MCF 10A (cell line): ENCODE data around the gene RPL15. TPM values are rescaled to one million over a fixed set of nuclear protein-coding genes. Genes with fewer than 3 reads are reported as not detected.

Source experiments
- BruUV-seq: library from RNA; stranded (reverse); fragments of 400-500 nt; replicated peaks from 2 replicates; lab custom pipeline; 2021; lab: Mats Ljungman, UMichigan
- CTCF ChIA-PET: fragments of 300-600 bp; sonication (Branson Sonifier 250); formaldehyde crosslinking; extraction: SDS; loops from one replicate; lab custom pipeline; 2021; ENCODE audit warnings: antibody characterized with exemption, inconsistent platforms; lab: Yijun Ruan, JAX
- POLR2A ChIA-PET: fragments of 300-600, 350-650 bp; sonication (Branson Sonifier 250); formaldehyde crosslinking; extraction: SDS; loops from one replicate; lab custom pipeline; 2020; ENCODE audit warnings: antibody characterized with exemption, inconsistent platforms; lab: Yijun Ruan, JAX
- DNase-seq: peaks from one replicate; pipeline ENCODE4 v3.0.0-alpha.2; 2018; ENCODE audit not compliant: unreplicated experiment
- H3K27ac Mint-ChIP-seq: one replicate; pipeline ENCODE4 v1.8.0; 2022; ENCODE audit warnings: mild to moderate bottlenecking, low read depth, mixed read lengths; ENCODE audit not compliant: unreplicated experiment
- H3K27me3 Mint-ChIP-seq: one replicate; pipeline ENCODE4 v1.8.0; 2022; ENCODE audit warnings: mixed read lengths; ENCODE audit not compliant: insufficient read depth, unreplicated experiment
- H3K36me3 Mint-ChIP-seq: one replicate; pipeline ENCODE4 v1.8.0; 2022; ENCODE audit warnings: mild to moderate bottlenecking, moderate library complexity, mixed read lengths; ENCODE audit not compliant: insufficient read depth, unreplicated experiment
- H3K4me1 Mint-ChIP-seq: one replicate; pipeline ENCODE4 v1.8.0; 2022; ENCODE audit warnings: mixed read lengths; ENCODE audit not compliant: insufficient read depth, unreplicated experiment
- H3K4me3 Mint-ChIP-seq: one replicate; pipeline ENCODE4 v1.8.0; 2022; ENCODE audit warnings: mild to moderate bottlenecking, moderate library complexity, mixed read lengths; ENCODE audit not compliant: unreplicated experiment
- H3K9me3 Mint-ChIP-seq: one replicate; pipeline ENCODE4 v1.8.0; 2022; ENCODE audit warnings: mixed read lengths; ENCODE audit not compliant: unreplicated experiment
- CTCF ChIP-seq: fragments of 200-600 bp; IDR thresholded peaks from one replicate; pipeline ENCODE4 v1.8.0; 2022; ENCODE audit warnings: antibody characterized with exemption, mild to moderate bottlenecking; ENCODE audit not compliant: unreplicated experiment
- intact Hi-C: fragments of 100-400 bp; cut with micrococcal nuclease; formaldehyde crosslinking; loops from 2 replicates; pipeline ENCODE4 v1.14.1; 2022
- total RNA-seq: library from RNA; stranded (reverse); gene quantifications from 2 replicates; pipeline ENCODE4 v1.2.3, GENCODE V29; 2022

Gene RPL15
- total RNA-seq, 1 experiment from 2014 or later, result 2,310 TPM

- POLR2A ChIA-PET, result interaction anchor here (1.3 to 13.1 kb wide), 4 partner anchors 9 to 21 kb away, joined by 3 to 234 read pairs (median 35); partner anchors contain the start of genes NKIRAS1, NR1D2 and RPL15
These were observed 9.3 kb downstream of the RPL15 start for GRCh38 chr3:23926246-23926645.

GRCh38 chr3:23926736-23927135 lies 9.8 kb downstream of the RPL15 start:
- no TSS peak for BruUV-seq
- intact Hi-C loops, result no loop called here
- no peak for DNase-seq
- CTCF ChIA-PET, result interaction anchor here (0.5 to 1.4 kb wide), 2 partner anchors 8 to 13 kb away, joined by 3 read pairs; no protein-coding TSS in a partner anchor
- Mint-ChIP-seq H3K4me1 (no peaks in the 10 kb centered on the region), H3K27me3 (no peaks in the 10 kb centered on the region), H3K4me3 (no peak overlapping the region), H3K36me3 (peaks cover 7% of the 10 kb centered on the region), H3K9me3 (no peaks in the 10 kb centered on the region), H3K27ac (no peak overlapping the region)
- no peak for TF ChIP-seq CTCF
- POLR2A ChIA-PET, result interaction anchor here (1.3 to 3.0 kb wide), 2 partner anchors 9 to 20 kb away, joined by 3 to 46 read pairs; partner anchors contain the start of genes NKIRAS1 and RPL15

More at GRCh38 chr3:23926246-23926645, 9.3 kb downstream of the RPL15 start:
- DNase-seq, result no peak
- intact Hi-C loops, result no loop called here
- Mint-ChIP-seq H3K27me3 (no peaks in the 10 kb centered on the region), H3K27ac (no peak overlapping the region), H3K36me3 (peaks cover 11% of the 10 kb centered on the region), H3K4me3 (no peak overlapping the region), H3K4me1 (no peaks in the 10 kb centered on the region), H3K9me3 (no peaks in the 10 kb centered on the region)
- no TSS peak for BruUV-seq
- CTCF ChIA-PET, result interaction anchor here (0.5 kb wide), 1 partner anchor 12 kb away, joined by 3 read pairs; no protein-coding TSS in a partner anchor
- TF ChIP-seq CTCF, result no peak

- POLR2A ChIA-PET, result interaction anchor here (0.9 to 3.0 kb wide), 3 partner anchors 11 to 117 kb away, joined by 5 to 46 read pairs (median 6); partner anchors contain the start of genes NKIRAS1 and RPL15
- DNase-seq, result peak; percentile 66
- H3K27ac Mint-ChIP-seq, result no peak overlapping the region
- no peak overlapping the region for H3K4me3 Mint-ChIP-seq
- intact Hi-C loops, result no loop called here
- H3K9me3 Mint-ChIP-seq, result no peaks in the 10 kb centered on the region
- BruUV-seq, result no TSS peak
- no peaks in the 10 kb centered on the region for H3K27me3 Mint-ChIP-seq
- no peaks in the 10 kb centered on the region for H3K36me3 Mint-ChIP-seq
- no peak for TF ChIP-seq CTCF
- CTCF ChIA-PET, result interaction anchor here (0.6 kb wide), 3 partner anchors 27 to 721 kb away, joined by 3 to 5 read pairs (median 4); no protein-coding TSS in a partner anchor
- H3K4me1 Mint-ChIP-seq, result no peaks in the 10 kb centered on the region
These were observed 11.6 kb downstream of the RPL15 start for GRCh38 chr3:23928524-23928923.

- BruUV-seq, result no TSS peak
- H3K4me3 Mint-ChIP-seq, result no peak overlapping the region
These were observed 14.7 kb downstream of the RPL15 start for GRCh38 chr3:23931597-23931996.

More at GRCh38 chr3:23931597-23931996, 14.7 kb downstream of the RPL15 start:
- POLR2A ChIA-PET, result no interaction called here
- intact Hi-C loops, result no loop called here
- CTCF ChIA-PET, result no interaction called here
- Mint-ChIP-seq H3K9me3 (no peaks in the 10 kb centered on the region), H3K36me3 (no peaks in the 10 kb centered on the region), H3K4me1 (no peaks in the 10 kb centered on the region), H3K27me3 (no peaks in the 10 kb centered on the region), H3K27ac (no peak overlapping the region)
- no peak for DNase-seq
- no peak for TF ChIP-seq CTCF
